Glomerular endothelial cell (primary cell): ENCODE results near the gene ST14. TPM values are rescaled to one million over a fixed set of nuclear protein-coding genes. Genes with fewer than 3 reads are reported as not detected.

Source experiments
- DNase-seq: peaks from one replicate; pipeline ENCODE4 v3.0.0-alpha.2; 2011; ENCODE audit warnings: low read depth, low spot score; ENCODE audit errors: extremely low read depth
- total RNA-seq: library from RNA; depleted of rRNA; stranded (reverse); fragments of >200 nt; gene quantifications from 2 replicates; pipeline ENCODE4 v1.2.3, GENCODE V29; 2015

ST14 gene
- total RNA-seq = 0.12 TPM in 1 of 2 replicates, not detected in the other

DNA sequence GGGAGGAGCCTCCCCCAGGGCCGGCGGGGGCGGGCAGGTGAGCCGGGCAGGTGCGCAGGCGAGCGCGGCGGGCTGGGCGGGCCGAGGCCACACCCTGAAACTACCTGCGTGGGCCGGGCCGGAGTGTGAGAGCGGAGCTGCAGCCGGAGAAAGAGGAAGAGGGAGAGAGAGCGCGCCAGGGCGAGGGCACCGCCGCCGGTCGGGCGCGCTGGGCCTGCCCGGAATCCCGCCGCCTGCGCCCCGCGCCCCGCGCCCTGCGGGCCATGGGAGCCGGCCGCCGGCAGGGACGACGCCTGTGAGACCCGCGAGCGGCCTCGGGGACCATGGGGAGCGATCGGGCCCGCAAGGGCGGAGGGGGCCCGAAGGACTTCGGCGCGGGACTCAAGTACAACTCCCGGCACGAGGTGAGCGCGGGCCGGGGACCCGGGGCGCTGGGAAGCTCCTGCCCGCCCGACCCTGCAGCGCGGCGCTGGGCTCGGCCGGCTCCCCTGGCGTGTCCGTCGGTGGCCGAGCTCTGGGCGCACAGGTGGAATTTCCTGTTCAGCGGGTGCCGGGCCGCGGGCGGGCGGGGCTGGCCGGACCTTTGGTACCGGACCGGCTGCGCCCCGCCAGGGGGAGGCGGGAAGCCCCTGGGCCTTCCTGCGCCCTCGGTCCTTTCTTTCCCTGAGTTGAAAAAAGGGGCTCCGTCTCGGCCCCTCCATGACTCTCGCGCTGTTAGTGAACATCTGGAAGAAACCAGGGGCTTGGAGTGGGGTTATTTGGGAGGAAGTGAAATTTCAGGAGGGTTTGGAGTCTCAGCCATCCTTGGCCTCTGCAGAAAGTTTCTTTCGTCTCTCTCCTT, at the start of gene ST14:
ST14 (plus strand) TSS at position 126 of the 841 bp plus-strand sequence; CDS start at position 324, 198 bp downstream.
- no peak for DNase-seq

DNA sequence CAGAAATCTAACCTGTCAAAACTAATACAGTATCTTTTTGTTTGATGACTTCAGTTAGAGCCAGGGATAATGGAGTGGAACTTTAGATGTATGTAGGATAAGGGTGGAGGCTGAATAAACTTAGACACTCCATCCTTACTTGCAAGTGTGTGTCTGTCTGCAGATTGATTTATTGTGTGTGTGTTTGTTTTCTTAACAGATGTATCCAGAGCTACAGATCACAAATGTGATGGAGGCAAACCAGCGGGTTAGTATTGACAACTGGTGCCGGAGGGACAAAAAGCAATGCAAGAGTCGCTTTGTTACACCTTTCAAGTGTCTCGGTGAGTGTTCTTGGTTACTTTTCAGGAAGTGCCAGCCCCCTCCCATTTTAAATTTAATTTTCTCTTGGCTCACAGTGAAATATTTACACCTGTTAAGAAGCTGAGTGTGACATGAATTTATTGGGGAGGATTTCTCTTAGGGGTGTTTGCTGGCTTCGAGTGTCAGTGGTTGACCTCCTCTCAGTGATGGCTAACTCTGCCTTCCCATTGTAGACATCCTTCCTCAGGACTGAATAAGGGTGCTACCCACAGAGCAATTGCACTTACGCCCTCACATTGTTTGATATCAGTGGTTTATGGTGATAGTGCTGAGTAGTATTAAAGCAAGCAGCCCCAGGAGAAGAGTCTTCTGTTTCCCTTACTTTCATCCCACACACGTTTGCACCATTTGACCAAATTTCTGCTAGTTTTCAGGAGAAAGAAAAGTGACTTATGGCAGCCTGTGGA, 49.1 kb upstream of the ST14 start:
- no peak for DNase-seq

DNA sequence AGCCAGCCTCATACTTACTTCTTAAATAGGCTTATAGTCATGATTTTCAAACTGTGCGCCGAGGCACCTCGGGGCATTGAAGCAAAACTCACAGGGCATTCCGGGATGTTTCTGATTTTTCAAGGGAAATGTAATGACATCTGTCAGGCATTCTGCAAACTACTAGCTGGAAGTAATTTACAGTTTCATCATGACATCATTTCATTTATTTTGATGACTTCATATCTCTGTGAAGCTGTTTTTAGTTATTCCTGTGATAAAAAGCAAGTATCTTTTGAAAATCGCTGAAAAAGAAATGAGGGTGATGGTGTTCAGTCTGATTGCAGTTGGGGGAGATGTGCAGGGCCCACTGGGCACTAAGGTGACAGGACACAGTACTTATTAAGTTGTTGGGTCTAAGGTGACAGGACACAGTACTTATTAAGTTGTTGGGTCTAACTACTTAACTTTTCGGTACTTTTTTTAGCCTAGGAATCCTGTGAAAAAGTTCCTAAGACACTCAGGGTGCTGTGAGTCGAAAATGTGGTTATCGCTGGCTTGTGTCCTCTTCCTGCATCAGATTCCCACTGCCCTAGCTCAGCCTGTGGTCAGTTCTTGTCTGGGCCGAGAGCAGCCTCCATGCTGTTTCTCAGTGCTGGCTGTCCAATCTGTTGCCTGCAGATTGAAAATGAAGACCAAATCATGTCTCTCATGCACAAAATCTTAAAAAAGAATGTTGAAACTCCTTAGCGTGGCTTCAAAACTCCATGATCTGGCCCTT, 47.3 kb upstream of the ST14 start:
- DNase-seq = no peak

DNA sequence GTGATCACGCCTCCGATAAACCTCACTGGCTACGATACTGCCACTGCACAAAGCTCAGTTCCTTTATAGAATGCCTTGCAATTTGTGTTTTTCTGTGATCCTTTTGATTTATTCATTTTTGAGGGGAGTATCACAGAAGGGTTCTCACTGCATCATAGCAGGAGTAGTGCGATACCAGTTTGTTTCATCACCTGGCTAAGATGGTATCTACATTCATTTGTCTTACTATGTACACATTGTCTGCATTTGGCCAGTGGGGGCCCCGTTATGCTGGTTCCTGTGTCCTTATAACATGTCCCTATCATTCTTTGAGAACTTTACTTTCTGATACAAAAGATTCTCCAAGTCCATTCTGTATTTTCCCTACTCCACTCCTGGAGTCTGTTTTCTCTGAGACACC, 45.3 kb upstream of the ST14 start:
- no peak for DNase-seq

DNA sequence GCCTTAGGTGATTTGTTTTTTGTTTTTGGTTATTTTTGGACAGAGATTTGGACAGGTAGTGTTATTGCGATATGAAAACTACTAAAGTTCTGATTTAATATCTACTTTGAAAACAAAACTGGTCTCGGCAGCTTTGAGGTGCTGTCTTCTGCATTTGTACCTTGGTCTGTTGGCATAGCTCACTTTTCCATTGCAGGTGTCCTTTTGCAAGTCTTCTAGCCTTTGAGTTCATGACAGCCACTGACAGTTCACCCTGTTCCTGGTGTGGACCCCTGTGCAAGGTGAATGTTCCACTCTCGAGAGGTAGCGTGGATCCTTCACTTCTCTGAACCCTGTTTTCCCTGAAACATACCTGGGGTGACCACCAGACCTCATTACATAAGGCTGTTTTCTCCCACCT, 44.9 kb upstream of the ST14 start:
- DNase-seq = no peak

DNA sequence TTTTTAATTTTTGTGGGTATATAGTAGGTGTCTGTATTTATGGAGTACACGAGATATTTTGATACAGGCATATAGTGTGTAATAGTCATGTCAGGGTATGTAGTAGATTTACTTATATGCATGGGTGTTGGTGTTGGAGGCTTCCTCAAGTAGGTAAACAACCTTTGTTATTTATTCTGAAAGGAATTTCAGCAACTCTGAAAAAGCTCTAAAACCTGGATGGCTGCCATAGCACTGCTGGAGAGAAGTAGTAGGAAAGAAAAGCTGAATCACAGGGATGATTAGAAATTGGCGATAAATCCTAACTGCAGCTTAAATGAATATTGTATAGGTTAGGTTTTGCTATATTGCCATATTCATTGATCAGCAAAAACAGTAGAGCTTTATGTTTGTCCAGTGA, 44.4 kb upstream of the ST14 start:
- no peak for DNase-seq

DNA sequence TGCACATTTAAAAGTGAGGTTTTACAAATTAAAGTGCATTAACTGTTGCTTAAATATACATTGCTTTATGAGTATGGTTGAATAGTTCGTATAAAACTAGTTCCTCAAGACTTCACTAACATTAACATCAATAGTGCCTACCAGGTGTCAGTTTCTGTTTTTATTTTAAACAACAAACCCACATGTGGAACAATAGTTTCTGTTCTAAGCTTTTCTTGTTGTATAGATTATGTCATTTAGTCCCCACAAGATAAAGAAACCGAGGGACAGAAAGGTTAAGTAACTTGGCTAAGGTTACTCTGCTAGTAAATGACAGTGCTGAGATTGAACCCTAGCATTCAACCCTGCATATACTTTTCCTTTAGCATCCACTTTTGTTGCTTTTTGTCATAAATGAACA, 41.4 kb upstream of the ST14 start:
- DNase-seq = no peak

DNA sequence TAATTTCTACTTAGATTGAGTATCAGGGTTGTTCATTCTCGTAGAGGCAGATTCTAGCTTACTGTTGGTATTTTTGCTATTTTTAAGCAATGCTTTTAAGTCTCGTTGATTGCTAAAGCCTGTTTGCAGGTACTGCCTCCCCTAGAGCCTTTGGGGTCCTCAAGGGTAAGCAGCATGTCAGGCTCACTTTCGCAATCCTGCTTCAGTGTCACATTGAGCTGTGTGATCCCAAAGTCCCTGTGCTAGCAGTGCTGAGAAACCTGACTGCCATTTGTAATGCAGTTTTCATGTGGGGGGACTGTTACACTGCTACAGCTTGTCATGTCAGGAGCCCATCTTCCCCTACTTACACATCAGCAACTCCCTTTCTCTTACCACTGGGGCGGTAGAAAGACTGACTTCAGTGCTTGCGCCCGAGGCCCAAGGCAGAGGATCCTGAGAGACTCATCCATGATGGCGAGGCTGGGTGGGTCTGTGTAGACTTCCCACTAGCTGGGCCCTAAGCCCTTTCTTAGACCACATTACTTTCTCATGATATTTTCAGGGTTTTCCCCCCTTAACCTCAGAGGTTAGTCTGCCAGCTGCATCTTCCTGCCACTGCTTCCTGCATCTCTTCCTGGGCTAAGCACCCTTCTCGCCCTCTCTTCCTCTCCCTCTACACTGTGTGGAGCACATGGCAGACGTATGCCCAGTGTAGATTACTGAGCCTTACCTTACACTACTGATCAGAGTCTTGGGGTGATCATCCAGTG, 40.8 kb upstream of the ST14 start:
- DNase-seq = no peak

DNA sequence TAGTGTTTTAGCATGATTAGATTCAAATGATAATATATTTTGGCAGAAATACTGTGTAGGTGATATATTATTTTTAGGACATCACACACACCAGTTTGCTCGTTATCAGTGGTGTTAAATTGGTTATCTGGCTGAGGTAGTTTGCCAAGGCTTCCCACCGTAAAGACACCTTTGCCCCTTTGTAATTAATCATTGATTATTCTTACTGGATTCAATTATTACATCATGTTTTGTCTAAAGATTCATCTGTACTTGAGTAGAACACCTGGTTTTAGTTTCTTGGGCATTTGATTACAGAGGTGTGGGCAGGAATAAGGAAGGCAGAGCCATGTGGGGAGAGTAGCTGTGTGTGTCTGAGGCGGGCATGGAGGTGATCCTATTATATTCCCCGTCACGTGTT, 39.5 kb upstream of the ST14 start:
- DNase-seq = no peak

DNA sequence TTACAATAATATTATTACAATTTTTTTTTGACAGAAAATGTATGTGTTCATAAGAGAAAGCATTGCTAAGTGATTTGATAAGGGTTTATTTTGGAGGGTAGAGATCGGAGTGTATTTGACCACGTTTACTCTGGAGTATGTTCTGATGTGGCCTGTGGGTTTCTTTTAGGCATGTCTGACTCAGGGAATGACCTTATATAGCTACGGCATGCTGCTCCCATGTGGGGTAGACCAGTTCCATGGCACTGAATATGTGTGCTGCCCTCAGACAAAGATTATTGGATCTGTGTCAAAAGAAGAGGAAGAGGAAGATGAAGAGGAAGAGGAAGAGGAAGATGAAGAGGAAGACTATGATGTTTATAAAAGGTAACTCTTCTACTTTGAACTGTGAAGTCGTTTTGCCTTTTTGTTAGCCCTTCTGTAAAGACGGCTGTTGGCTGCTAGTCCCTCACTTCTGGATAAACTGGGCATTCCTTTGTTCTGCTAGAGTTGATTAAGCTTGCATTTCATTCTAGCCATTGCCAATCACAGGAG, 38.1 kb upstream of the ST14 start:
- no peak for DNase-seq

DNA sequence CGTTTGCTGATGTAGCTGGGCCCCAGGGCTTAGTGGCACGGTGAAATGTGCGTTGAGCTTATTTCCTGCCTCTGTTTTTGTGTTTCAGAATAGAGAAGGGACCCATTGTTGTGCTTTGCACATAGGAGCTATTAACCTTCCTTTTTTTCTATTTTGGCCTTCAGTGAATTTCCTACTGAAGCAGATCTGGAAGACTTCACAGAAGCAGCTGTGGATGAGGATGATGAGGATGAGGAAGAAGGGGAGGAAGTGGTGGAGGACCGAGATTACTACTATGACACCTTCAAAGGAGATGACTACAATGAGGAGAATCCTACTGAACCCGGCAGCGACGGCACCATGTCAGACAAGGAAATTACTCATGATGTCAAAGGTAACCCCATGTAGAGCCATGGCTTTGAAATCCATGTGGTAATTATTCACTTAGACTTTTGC, 37.4 kb upstream of the ST14 start:
- DNase-seq = no peak

DNA sequence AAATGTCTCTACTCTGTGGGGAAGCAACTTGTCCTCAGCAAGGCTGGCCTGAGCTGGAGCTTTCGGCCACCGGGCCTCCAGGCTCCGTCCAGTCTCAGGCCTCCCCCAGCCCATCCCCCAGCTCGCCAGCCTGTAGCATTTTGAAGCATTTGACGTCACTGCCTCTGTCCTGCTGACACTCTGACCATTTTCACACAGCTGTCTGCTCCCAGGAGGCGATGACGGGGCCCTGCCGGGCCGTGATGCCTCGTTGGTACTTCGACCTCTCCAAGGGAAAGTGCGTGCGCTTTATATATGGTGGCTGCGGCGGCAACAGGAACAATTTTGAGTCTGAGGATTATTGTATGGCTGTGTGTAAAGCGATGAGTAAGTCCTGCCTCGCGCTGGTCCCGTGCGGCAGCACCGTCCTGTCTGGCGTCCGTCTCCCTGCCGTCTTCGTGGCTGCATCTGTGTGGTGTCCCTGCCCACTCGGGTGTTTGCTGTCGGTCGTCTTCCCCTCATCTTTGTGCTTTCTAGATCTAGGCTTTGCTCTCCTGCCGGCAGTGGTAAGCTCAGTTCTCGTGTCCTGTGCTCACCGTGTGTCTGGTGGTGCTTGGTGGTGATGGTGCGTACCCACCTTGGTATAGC, 36.1 kb upstream of the ST14 start:
- DNase-seq = no peak

DNA sequence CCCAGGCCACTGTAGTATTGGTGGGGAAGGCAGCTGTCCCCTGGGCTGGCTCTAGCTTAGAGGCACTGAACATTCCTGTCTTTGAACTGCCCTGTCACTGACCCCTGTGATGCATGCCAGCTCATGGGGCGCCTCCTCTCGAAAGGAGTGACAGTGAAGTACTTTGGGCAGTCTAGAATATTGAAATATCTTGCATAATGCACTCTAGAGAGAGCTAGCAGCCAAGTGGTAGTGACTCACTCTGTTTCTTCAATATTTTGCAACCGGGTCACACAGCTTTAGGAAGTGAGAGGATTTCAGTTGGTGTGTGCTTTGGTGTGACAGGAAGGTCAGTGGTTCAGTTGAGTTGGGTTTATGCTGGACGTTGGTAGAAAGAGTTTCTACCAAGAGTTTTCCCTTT, 35.5 kb upstream of the ST14 start:
- no peak for DNase-seq

DNA sequence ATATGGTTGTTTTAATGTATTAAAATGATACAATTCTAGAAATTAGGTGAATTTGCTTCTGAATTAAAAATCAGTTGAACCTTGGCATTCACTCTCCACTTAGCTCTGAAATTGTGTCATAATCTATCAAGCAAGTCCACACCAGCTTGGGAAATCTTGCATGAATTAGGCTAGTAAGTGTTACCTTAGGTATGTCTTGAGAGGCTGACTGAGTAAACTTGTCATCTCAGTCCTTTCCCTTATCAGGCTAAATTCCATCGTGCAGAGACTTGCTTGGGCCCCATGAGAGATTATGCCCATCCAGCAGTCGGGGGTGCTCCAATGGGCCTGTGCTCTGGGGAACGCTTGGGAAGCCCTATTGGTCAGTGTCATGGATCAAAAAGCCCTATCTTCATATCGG, 33.9 kb upstream of the ST14 start:
- no peak for DNase-seq

DNA sequence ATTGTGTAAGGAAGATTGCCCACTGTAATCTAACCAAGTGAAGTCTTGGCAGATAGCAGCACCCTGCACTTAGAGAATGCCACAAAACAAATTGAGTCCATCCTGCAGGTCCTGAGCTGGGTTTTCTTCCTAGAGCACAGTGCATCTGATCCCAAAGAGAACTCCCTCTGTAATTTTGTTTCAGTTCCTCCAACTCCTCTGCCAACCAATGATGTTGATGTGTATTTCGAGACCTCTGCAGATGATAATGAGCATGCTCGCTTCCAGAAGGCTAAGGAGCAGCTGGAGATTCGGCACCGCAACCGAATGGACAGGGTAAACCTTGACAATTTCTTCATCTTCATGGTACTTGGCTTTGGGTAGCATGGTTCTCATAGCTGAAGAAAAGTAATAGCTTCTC, 33.1 kb upstream of the ST14 start:
- DNase-seq = no peak

DNA sequence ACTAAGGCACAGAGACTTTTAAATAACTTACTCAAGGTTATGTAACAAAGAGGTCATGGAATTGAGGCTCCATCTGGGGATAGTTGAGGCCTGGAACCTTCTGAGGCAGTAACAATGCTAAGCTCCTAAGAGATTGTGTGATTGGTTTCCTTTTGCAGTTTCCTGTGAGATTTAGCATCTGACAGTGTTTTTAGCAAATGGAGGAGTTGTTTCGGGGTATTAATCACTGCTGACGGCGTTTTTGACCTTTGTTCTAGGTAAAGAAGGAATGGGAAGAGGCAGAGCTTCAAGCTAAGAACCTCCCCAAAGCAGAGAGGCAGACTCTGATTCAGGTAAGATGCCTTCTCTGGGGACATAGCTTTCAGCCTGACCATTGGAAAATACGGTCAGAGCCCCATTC, 32.1 kb upstream of the ST14 start:
- no peak for DNase-seq

DNA sequence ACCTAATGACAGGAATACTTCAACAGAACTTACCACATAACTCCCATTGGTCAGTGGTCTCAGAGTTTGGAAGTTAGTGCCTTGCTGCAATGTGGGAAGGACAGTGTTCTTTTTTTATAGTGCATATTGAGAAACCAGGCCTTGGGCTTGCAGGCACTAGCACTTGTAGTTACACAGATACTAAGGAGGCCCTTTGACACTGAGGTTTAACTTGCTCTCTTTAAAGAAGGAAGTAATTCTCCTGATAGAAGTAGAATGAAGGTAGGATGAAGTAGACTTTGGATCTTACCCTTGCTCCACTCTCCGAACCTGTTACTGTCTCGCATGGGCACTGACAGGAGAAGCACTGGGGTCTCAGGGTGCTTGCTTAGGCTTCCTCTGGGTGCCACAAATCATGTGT, 31.0 kb upstream of the ST14 start:
- no peak for DNase-seq

DNA sequence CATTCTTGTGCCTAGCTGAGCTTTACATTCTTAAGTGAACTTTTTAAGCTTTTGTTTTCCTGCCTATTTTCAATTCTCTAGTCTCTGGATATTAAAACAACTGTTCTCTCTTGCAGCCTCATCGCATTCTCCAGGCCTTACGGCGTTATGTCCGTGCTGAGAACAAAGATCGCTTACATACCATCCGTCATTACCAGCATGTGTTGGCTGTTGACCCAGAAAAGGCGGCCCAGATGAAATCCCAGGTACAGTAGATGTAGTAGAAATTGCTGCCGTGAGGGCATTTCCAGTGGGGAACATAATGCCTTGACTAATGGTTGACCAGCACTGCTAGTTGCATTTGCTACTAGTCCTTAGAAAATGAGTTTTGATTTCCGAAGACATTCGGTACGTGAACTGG, 29.7 kb upstream of the ST14 start:
- DNase-seq = no peak

DNA sequence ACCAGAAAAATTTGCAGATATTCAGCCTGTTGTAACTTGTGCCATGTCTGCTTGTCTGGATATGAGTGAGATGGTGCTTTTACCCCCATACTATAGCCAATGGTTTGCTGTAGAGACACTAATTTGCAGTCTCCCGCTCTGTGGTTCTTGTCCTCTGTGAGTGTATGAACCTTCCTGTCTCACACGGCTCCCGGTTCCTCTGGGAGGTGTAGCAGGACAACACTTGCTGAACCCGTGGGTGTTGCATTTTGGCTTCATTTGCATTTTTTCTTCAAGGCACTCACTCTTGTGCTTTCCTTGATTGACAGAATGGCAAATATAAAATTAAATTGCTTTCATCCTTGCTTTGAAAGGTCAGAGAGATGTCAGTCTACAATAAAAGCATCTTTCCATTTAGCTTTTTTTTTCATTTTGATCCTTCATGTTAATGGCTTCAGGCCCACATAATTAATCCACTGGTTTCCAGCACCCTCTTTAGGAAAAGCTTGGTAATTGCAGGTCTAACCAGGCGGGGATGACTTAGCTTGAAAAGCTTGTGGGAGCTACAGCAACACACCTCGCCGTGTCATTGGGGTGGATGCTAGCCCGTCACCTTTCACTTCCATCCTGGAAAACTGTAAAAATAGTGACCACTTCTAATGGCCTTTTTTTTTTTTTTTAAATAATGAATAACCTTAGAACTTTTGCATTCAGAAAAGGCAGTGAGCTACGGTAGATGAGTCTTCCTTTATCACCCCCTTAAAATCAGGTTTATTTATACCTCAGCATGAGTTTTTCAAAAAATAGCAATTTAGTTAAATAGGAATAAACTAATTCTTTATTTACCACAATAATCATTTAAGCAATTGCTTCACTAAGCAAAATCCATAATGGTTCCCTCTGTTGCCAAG, 27.4 kb upstream of the ST14 start:
- peak; percentile 44 for DNase-seq
